SK-N-SH treated with all-trans-retinoic acid at 6 μM for 48 hours (cell line): Measurements from ENCODE around the gene IL6.

Experiments
- ARNTL ChIP-seq: fragments of 450-650 bp; formaldehyde crosslinking; IDR thresholded peaks from 2 replicates; pipeline ENCODE4 v1.5.0; 2020; ENCODE audit warnings: low read depth, mild to moderate bottlenecking, moderate library complexity, borderline replicate concordance
- BACH2 ChIP-seq: fragments of 250-450 bp; sonication (Bioruptor Pico); IDR thresholded peaks from 2 replicates; pipeline ENCODE4 v1.9.0; 2021; ENCODE audit warnings: mild to moderate bottlenecking, borderline replicate concordance
- CSDC2 ChIP-seq: fragments of 250-450 bp; sonication (Bioruptor Pico); IDR thresholded peaks from 2 replicates; pipeline ENCODE4 v1.5.0; 2020; ENCODE audit warnings: mild to moderate bottlenecking, moderate library complexity
- ESRRG ChIP-seq: fragments of 250-450 bp; sonication (Bioruptor Pico); IDR thresholded peaks from 2 replicates; pipeline ENCODE4 v1.6.1; 2021; ENCODE audit warnings: mild to moderate bottlenecking
- GLIS3 ChIP-seq: fragments of 250-450 bp; sonication (Bioruptor Pico); IDR thresholded peaks from 2 replicates; pipeline ENCODE4 v1.5.0; 2020; ENCODE audit warnings: mild to moderate bottlenecking, moderate library complexity
- ISL1 ChIP-seq: fragments of 250-450 bp; sonication (Bioruptor Pico); IDR thresholded peaks from 2 replicates; pipeline ENCODE4 v2.1.2; 2022; ENCODE audit warnings: mild to moderate bottlenecking, moderate library complexity
- RARB ChIP-seq: fragments of 250-450 bp; sonication (Bioruptor Pico); IDR thresholded peaks from 2 replicates; pipeline ENCODE4 v1.8.0; 2021; ENCODE audit warnings: mild to moderate bottlenecking, moderate library complexity
- ZFP30 ChIP-seq: fragments of 450-650 bp; formaldehyde crosslinking; IDR thresholded peaks from 2 replicates; pipeline ENCODE4 v1.5.0; 2022; ENCODE audit warnings: mild to moderate bottlenecking, moderate library complexity
- ZNF8 ChIP-seq: fragments of 450-650 bp; formaldehyde crosslinking; IDR thresholded peaks from 2 replicates; pipeline ENCODE4 v1.5.0; 2020; ENCODE audit warnings: mild to moderate bottlenecking, moderate library complexity
- TF ChIP-seq, protein P1 (sequence below): fragments of 250-450 bp; sonication (Bioruptor Pico); IDR thresholded peaks from 2 replicates; pipeline ENCODE4 v1.8.0; 2021; ENCODE audit warnings: low read depth, mild to moderate bottlenecking, moderate library complexity, borderline replicate concordance
- TF ChIP-seq, protein P2 (sequence below): fragments of 250-450 bp; sonication (Bioruptor Pico); IDR thresholded peaks from 2 replicates; pipeline ENCODE4 v1.5.1; 2020; ENCODE audit warnings: low read depth, mild to moderate bottlenecking, moderate library complexity

DNA sequence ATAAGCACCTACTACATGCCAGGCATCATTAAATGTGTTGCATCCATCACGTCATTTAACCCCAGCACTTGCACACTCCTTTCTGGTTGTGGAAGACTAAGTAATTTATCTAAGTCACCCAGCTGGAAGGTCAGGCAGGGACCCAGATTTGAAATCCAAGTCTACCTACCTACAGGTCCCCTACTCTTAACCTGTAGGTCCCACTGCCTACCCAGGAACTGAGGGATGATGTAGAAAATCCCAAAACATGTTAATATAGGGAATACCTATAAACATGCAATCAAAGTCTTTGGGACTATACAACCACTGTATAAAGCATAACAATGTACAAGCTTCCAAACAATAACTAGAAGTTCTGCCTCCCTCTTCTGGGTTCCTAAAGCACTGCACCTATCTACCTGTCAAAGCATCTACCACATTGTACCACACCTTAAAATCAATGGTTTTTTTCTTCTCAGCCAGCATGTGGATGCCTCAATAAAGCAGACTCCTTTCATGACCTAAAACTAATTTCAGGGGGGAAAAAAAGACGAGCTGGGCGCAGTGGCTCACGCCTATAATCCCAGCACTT lies 5.6 kb downstream of the IL6 start:
- TF ChIP-seq CSDC2: no peak
- no peak for TF ChIP-seq ZFP30
- TF ChIP-seq ESRRG (CRISPR knock-in tag): no peak
- TF ChIP-seq ARNTL (CRISPR knock-in tag): no peak
- TF ChIP-seq, protein P1, sequence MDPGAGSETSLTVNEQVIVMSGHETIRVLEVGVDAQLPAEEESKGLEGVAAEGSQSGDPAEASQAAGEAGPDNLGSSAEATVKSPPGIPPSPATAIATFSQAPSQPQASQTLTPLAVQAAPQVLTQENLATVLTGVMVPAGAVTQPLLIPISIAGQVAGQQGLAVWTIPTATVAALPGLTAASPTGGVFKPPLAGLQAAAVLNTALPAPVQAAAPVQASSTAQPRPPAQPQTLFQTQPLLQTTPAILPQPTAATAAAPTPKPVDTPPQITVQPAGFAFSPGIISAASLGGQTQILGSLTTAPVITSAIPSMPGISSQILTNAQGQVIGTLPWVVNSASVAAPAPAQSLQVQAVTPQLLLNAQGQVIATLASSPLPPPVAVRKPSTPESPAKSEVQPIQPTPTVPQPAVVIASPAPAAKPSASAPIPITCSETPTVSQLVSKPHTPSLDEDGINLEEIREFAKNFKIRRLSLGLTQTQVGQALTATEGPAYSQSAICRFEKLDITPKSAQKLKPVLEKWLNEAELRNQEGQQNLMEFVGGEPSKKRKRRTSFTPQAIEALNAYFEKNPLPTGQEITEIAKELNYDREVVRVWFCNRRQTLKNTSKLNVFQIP: no peak
- TF ChIP-seq ZNF8 (CRISPR knock-in tag): no peak
- no peak for TF ChIP-seq ISL1 (CRISPR knock-in tag)
- no peak for TF ChIP-seq RARB
- no peak for TF ChIP-seq GLIS3
- TF ChIP-seq, protein P2, sequence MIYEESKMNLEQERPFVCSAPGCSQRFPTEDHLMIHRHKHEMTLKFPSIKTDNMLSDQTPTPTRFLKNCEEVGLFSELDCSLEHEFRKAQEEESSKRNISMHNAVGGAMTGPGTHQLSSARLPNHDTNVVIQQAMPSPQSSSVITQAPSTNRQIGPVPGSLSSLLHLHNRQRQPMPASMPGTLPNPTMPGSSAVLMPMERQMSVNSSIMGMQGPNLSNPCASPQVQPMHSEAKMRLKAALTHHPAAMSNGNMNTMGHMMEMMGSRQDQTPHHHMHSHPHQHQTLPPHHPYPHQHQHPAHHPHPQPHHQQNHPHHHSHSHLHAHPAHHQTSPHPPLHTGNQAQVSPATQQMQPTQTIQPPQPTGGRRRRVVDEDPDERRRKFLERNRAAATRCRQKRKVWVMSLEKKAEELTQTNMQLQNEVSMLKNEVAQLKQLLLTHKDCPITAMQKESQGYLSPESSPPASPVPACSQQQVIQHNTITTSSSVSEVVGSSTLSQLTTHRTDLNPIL (CRISPR knock-in tag): no peak
- no peak for TF ChIP-seq BACH2
